WTC11 (cell line): ENCODE results near the gene ETNK1. TPM values are rescaled to one million over a fixed set of nuclear protein-coding genes. Genes with fewer than 3 reads are reported as not detected.

Experiments
- ATAC-seq: fragments of 200-7000 bp; cut with Tn5 transposase; 2 replicates; pipeline ENCODE4 v1.10.0; 2021; ENCODE audit warnings: mild to moderate bottlenecking, moderate library complexity
- CTCF ChIA-PET: fragments of 300-600 bp; sonication (Branson Sonifier 250); formaldehyde crosslinking; loops from one replicate; lab custom pipeline; 2021; ENCODE audit warnings: antibody characterized with exemption; lab: Charles Lee
- POLR2A ChIA-PET: fragments of 350-600 bp; sonication (Branson Sonifier 250); formaldehyde crosslinking; loops from one replicate; lab custom pipeline; 2021; ENCODE audit warnings: antibody characterized with exemption; lab: Charles Lee
- DNase-seq: peaks from one replicate; pipeline ENCODE4 v3.0.0; 2021; ENCODE audit warnings: low spot score
- H3K27ac Mint-ChIP-seq: 2 replicates; pipeline ENCODE4 v1.8.0; 2021; ENCODE audit warnings: mixed read lengths
- H3K27me3 Mint-ChIP-seq: 2 replicates; pipeline ENCODE4 v1.8.0; 2021; ENCODE audit warnings: low read depth, mild to moderate bottlenecking, moderate library complexity, mixed read lengths
- H3K36me3 Mint-ChIP-seq: 2 replicates; pipeline ENCODE4 v1.8.0; 2021; ENCODE audit warnings: mixed read lengths
- H3K4me1 Mint-ChIP-seq: 2 replicates; pipeline ENCODE4 v1.8.0; 2022; ENCODE audit warnings: mixed read lengths
- H3K4me3 Mint-ChIP-seq: 2 replicates; pipeline ENCODE4 v1.8.0; 2021; ENCODE audit warnings: mild to moderate bottlenecking, moderate library complexity, mixed read lengths
- H3K9me3 Mint-ChIP-seq: 2 replicates; pipeline ENCODE4 v1.8.0; 2021; ENCODE audit warnings: mixed read lengths
- AFF4 ChIP-seq: sonication (generic); formaldehyde crosslinking; IDR thresholded peaks from 2 replicates; pipeline ENCODE4 v1.8.1; 2023; ENCODE audit warnings: mild to moderate bottlenecking, missing genetic modification reagents, borderline replicate concordance
- CBFB ChIP-seq: sonication (generic); formaldehyde crosslinking; IDR thresholded peaks from 2 replicates; pipeline ENCODE4 v1.8.1; 2022; ENCODE audit warnings: mild to moderate bottlenecking, low read depth, missing genetic modification reagents
- E2F5 ChIP-seq: sonication (generic); formaldehyde crosslinking; IDR thresholded peaks from 2 replicates; pipeline ENCODE4 v1.8.1; 2022; ENCODE audit warnings: mild to moderate bottlenecking, moderate library complexity, missing genetic modification reagents
- IRF2 ChIP-seq: sonication (generic); formaldehyde crosslinking; IDR thresholded peaks from 2 replicates; pipeline ENCODE4 v1.8.0; 2022; ENCODE audit warnings: low read depth, missing genetic modification reagents, borderline replicate concordance
- JAZF1 ChIP-seq: fragments of 250-450 bp; sonication (Bioruptor Pico); IDR thresholded peaks from 2 replicates; pipeline ENCODE4 v1.9.0; 2021; ENCODE audit warnings: moderate library complexity, mild to moderate bottlenecking, inconsistent platforms
- MYBL2 ChIP-seq: sonication (generic); formaldehyde crosslinking; IDR thresholded peaks from 2 replicates; pipeline ENCODE4 v1.8.1; 2023; ENCODE audit warnings: mild to moderate bottlenecking, moderate library complexity, missing genetic modification reagents
- NFATC4 ChIP-seq: fragments of 250-450 bp; sonication (Bioruptor Pico); IDR thresholded peaks from 2 replicates; pipeline ENCODE4 v1.9.0; 2021; ENCODE audit warnings: mild to moderate bottlenecking
- SOX15 ChIP-seq: fragments of 250-450 bp; sonication (Bioruptor Pico); IDR thresholded peaks from 2 replicates; pipeline ENCODE4 v1.9.0; 2021; ENCODE audit warnings: mild to moderate bottlenecking
- TP53 ChIP-seq: sonication (generic); formaldehyde crosslinking; IDR thresholded peaks from 2 replicates; pipeline ENCODE4 v1.8.1; 2023; ENCODE audit warnings: mild to moderate bottlenecking, missing genetic modification reagents
- ZBTB21 ChIP-seq: sonication (generic); formaldehyde crosslinking; IDR thresholded peaks from 2 replicates; pipeline ENCODE4 v1.8.1; 2023; ENCODE audit warnings: mild to moderate bottlenecking, missing genetic modification reagents, borderline replicate concordance
- ZNF219 ChIP-seq: sonication (generic); formaldehyde crosslinking; IDR thresholded peaks from 2 replicates; pipeline ENCODE4 v1.8.0; 2023; ENCODE audit warnings: missing genetic modification reagents, mild to moderate bottlenecking, borderline replicate concordance
- ZNF232 ChIP-seq: sonication (generic); formaldehyde crosslinking; IDR thresholded peaks from 2 replicates; pipeline ENCODE4 v1.8.0; 2022; ENCODE audit warnings: mild to moderate bottlenecking, missing genetic modification reagents
- total RNA-seq: library from RNA; stranded (reverse); gene quantifications from 3 replicates; pipeline ENCODE4 v1.2.3, GENCODE V29; 2021
- TF ChIP-seq, protein P1 (sequence below): sonication (generic); formaldehyde crosslinking; IDR thresholded peaks from 2 replicates; pipeline ENCODE4 v1.8.0; 2022; ENCODE audit warnings: missing genetic modification reagents
- TF ChIP-seq, protein P2 (sequence below): sonication (generic); formaldehyde crosslinking; conservative IDR thresholded peaks from 2 replicates; pipeline ENCODE4 v1.8.1; 2023; ENCODE audit warnings: mild to moderate bottlenecking, low read depth, missing genetic modification reagents, moderate library complexity

The ETNK1 gene
- total RNA-seq, 1 experiment from 2014 or later: 81.3 TPM

GRCh38 chr12:22635812-22636211 lies 10.8 kb downstream of the ETNK1 start:
- peaks cover 38% of the 10 kb centered on the region for H3K4me1 Mint-ChIP-seq
- CTCF ChIA-PET: interaction anchor here (1.4 kb wide), 1 partner anchor 106 kb away, joined by 3 read pairs; no protein-coding TSS in a partner anchor
- POLR2A ChIA-PET: no interaction called here

DNA sequence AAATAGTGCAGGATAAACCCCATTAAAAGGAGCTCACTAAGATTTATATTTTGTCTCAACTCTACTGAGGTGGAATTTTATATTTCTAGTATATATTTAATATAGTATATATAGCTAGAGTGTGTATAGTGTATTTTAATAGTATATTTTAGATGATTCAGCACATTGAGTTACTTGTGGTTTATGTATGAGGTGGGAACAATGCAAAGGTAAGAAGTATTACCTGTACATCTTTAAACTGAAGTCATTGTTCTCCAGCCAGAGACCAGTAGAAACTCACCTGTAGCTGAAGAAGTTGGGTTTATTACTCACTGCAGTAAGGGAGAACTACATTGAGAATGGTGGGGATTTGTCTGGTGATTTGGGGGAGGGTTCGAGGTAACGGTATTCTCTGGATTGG lies 15.9 kb downstream of the ETNK1 start:
- Mint-ChIP-seq H3K27me3 (no peaks in the 10 kb centered on the region), H3K4me3 (no peak overlapping the region), H3K27ac (no peak overlapping the region), H3K36me3 (no peaks in the 10 kb centered on the region), H3K9me3 (no peaks in the 10 kb centered on the region), H3K4me1 (peaks cover 29% of the 10 kb centered on the region)
- DNase-seq (no peak), ATAC-seq (peak; percentile 26)
- ChIA-PET POLR2A (interaction anchor here (0.6 to 1.3 kb wide), 2 partner anchors 16 to 1921 kb away, joined by 3 to 6 read pairs; partner anchors contain the start of gene ETNK1), CTCF (interaction anchor here (0.8 to 1.9 kb wide), 2 partner anchors 44 to 111 kb away, joined by 3 to 10 read pairs; no protein-coding TSS in a partner anchor)
- TF ChIP-seq CBFB (CRISPR knock-in tag): no peak
- no peak for TF ChIP-seq ZBTB21
- TF ChIP-seq TP53 (CRISPR knock-in tag): no peak
- no peak for TF ChIP-seq ZNF219
- no peak for TF ChIP-seq E2F5
- TF ChIP-seq ZNF232 (CRISPR knock-in tag): no peak
- TF ChIP-seq, protein P1, sequence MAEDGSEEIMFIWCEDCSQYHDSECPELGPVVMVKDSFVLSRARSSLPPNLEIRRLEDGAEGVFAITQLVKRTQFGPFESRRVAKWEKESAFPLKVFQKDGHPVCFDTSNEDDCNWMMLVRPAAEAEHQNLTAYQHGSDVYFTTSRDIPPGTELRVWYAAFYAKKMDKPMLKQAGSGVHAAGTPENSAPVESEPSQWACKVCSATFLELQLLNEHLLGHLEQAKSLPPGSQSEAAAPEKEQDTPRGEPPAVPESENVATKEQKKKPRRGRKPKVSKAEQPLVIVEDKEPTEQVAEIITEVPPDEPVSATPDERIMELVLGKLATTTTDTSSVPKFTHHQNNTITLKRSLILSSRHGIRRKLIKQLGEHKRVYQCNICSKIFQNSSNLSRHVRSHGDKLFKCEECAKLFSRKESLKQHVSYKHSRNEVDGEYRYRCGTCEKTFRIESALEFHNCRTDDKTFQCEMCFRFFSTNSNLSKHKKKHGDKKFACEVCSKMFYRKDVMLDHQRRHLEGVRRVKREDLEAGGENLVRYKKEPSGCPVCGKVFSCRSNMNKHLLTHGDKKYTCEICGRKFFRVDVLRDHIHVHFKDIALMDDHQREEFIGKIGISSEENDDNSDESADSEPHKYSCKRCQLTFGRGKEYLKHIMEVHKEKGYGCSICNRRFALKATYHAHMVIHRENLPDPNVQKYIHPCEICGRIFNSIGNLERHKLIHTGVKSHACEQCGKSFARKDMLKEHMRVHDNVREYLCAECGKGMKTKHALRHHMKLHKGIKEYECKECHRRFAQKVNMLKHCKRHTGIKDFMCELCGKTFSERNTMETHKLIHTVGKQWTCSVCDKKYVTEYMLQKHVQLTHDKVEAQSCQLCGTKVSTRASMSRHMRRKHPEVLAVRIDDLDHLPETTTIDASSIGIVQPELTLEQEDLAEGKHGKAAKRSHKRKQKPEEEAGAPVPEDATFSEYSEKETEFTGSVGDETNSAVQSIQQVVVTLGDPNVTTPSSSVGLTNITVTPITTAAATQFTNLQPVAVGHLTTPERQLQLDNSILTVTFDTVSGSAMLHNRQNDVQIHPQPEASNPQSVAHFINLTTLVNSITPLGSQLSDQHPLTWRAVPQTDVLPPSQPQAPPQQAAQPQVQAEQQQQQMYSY: no peak
- TF ChIP-seq NFATC4 (CRISPR knock-in tag): no peak
- TF ChIP-seq MYBL2 (CRISPR knock-in tag): no peak
- no peak for TF ChIP-seq IRF2 (CRISPR knock-in tag)
- TF ChIP-seq, protein P2, sequence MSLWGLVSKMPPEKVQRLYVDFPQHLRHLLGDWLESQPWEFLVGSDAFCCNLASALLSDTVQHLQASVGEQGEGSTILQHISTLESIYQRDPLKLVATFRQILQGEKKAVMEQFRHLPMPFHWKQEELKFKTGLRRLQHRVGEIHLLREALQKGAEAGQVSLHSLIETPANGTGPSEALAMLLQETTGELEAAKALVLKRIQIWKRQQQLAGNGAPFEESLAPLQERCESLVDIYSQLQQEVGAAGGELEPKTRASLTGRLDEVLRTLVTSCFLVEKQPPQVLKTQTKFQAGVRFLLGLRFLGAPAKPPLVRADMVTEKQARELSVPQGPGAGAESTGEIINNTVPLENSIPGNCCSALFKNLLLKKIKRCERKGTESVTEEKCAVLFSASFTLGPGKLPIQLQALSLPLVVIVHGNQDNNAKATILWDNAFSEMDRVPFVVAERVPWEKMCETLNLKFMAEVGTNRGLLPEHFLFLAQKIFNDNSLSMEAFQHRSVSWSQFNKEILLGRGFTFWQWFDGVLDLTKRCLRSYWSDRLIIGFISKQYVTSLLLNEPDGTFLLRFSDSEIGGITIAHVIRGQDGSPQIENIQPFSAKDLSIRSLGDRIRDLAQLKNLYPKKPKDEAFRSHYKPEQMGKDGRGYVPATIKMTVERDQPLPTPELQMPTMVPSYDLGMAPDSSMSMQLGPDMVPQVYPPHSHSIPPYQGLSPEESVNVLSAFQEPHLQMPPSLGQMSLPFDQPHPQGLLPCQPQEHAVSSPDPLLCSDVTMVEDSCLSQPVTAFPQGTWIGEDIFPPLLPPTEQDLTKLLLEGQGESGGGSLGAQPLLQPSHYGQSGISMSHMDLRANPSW (CRISPR knock-in tag): no peak
- no peak for TF ChIP-seq AFF4 (CRISPR knock-in tag)
- TF ChIP-seq SOX15 (CRISPR knock-in tag): no peak

More at GRCh38 chr12:22635812-22636211, 10.8 kb downstream of the ETNK1 start:
- Mint-ChIP-seq H3K9me3 (no peaks in the 10 kb centered on the region), H3K4me3 (no peak overlapping the region), H3K27me3 (no peaks in the 10 kb centered on the region), H3K27ac (peak overlapping the region; percentile 75), H3K36me3 (peaks cover 12% of the 10 kb centered on the region)
- no peak for TF ChIP-seq JAZF1 (CRISPR knock-in tag)
- TF ChIP-seq SOX15 (CRISPR knock-in tag): no peak
- no peak for DNase-seq
- ATAC-seq: no peak
